GM19043 (cell line): ENCODE measurements around the gene MCC.

Experiments
- ATAC-seq: cut with Tn5 transposase; IDR thresholded peaks from one replicate; pipeline ENCODE4 v1.9.1; 2021; ENCODE audit warnings: low read depth; ENCODE audit not compliant: unreplicated experiment

The MCC gene

DNA sequence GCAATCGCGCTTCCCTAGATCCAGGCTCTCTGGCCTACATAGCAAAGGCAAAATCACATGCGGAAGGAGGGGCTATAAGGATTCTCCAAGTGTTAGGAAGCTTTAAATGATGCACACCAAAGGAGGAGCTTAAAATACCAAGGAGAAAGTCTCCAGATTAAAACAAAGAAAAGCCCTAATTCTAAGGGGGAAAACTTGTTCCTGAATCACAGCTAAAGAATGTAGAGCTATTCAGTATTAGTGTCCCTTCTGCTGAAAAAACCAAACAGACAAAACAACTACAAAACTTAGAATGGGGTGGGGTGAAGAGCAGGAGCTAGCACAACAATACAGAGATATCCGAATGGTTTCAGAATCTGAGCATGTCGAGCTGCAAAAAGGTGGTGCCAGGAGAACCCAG, 297.9 kb downstream of the MCC start:
- no peak for ATAC-seq

DNA sequence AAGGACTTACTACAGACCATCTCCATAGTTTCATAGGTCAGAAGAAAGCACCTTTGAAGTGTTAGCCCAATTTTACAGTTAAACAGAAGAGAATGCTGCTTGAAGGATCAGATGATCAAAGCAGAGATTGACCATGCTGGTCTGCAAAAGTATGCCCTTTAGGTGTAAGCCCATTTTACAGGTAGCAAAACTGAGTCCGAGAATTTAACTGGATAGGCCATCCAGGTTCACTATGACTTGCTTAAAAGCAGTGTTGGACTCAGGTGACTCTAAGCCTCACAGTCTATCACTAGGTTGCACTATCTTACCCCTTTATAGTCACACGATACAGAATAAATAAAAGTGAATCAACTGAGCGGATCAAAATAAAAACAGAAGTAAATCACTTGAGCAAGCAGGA, 299.0 kb downstream of the MCC start:
- ATAC-seq = no peak

DNA sequence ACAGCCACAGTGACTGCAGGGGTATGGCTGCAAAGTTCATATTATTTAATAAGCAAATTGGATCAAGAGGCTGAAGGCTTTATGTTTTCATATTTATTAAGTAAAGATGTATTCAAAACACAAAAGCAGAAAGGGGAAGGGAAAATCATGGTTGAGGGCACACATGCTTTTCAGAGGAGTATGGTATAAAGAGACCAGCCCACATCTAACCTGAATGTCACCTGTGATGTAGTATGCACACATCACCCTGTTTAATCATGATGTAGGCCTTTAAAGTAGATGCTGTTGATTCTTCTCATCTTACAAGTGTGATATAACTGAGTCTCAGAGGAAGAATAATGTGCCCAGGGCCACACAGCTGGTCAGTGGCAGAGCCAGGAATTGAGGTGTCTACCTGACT, 299.8 kb downstream of the MCC start:
- ATAC-seq = no peak

DNA sequence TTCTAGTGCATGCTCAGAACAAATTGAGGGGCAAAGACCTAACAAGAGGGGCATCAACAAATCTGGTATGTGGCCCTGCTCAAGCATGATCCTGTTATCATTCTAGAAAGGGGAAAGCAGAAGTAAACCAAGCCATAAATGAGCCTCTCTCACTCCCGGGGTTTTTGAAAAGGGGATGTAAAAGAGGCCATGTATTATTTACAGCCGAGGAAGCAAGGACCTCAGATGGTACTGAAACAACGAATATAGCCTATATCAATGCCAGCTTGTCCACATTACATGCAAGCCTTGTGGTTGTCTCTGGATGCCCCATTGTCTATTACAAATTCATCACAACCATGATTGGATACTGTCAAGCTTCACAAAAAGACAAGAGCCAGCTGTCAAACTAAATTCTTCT, 300.3 kb downstream of the MCC start:
- no peak for ATAC-seq

DNA sequence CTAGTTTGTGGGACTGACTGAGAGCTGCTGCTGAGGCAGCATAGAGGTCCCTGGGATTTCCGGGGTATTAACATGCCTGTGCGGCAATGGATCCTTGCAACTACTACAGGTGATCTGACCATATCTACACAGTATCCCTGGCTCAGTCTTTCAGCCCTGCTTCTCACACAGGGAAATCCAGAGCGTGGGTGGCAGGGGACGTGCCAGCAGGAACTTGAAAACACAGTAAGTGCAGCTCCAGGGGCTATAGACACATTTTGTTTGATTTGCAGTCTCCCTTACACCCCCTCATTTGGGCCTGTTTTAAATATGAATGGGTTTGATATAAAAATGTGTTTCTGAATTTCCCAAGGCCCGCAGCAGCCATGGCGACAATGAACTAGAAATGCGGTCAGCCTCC, 302.2 kb downstream of the MCC start:
- ATAC-seq = no peak

DNA sequence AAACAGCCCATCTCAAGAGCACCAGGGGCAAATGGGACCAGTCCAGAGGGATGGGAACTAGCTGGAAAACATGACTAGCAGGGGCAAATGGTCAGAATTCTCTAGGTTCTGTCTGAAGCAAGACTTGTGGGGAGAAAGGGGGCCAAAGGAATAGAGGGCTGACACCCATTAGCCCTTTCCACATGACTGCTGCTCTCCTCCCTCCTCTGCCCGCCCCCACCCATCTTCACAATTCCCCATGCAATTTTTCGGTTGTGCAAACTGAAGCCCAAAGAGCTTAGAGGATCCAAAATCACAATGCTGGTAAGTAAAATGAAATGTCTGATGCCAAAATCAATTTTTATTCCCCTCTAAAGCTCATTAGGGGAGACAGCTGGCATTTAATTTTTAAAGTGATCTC, 304.6 kb downstream of the MCC start:
- no peak for ATAC-seq

DNA sequence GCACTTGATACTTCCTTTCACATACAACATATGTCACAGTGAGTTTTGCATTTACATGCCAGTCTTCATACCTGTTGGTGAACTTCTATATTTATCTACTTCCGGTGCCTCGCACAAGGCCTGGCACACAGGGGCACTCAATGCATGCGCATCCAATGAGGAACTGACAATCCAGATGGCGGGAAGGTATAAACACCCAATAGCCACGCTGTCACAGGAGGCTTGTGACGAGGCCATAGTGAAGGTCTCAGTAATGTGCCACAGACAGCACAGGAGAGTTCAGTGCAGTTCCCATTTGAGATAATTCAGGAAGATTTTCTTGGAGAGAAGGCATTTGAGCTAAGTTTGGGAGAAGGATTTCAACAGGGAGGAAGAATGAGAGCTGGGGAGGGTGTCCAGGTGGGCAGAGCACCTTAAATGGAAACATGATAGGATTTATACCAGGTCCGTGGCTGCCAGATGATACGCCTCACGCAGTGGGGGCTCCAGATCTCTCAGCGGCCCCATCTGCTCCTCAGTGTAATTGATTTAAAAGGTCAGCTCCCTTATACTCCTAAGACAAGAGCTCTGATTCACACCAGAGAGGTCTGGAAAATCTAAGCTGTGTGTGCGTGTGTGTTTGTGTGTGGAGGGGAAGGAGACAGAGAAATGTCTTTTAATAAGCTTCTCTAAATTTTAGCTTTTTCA, 305.5 kb downstream of the MCC start:
- no peak for ATAC-seq

DNA sequence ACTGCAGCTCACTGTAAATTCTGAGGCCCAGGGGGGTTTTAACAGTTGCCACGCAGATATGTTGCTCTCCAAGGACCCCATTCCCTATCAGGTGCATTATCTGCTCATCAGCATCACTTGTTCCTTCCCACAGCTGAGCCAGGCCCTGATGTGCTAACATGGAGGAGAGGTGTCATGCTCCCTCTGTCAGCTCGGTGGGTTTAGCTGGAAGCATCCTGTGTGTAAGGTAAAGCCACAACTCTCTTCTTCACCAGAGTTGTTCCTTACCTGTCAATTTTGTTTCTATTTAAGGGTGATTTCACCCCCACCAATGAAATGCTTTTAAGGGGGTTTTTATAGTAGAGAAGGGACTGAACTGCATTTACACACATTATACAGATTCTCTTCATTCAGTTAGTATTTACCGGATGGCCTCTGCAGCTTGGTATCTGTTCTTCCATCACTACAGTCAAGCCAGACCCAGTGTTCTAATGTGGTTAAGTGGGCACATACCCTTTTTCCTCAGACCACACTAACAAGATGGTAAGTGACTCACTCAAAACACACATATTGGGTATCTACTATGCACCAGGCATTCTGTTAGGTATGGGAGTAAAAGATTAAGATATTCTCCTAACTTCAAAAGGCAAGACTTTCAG, 306.3 kb downstream of the MCC start:
- ATAC-seq = no peak

DNA sequence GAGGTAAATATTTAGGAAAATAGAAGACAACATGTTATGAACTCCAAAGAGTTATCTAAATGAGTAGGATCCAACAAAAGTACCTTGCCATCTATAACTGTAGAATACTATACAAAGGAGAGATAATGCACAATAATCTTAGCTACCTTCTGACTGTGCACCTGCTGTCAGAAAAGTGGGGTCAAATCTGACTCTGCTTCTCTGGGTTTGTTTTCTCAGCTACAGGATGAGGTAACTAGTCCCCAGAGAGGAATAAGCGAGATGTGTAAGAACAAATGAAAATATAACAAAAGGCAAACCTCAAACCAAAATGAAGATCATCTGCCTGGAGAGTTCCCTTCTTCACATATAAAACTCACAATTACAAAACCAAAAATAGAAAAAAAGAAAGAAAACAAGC, 306.8 kb downstream of the MCC start:
- no peak for ATAC-seq

DNA sequence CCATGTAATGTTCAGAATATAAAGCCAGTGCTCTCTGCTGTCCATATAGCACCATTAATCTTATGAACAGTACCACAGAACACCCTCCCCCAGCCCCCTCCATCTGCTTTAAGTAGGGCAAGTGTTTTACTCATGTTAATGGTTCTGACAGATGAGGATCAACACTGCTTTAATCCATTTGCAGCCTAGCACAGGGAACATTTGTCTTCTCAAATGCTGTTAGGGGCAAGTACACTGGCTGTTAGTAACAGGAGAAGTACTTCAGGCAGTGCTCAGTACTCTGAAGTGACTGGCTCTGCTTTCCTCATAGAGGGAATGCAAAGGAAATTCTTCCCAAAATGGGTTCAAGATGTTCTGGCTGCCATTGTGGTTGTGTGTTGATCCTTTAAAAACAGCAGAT, 309.1 kb downstream of the MCC start:
- ATAC-seq = no peak

DNA sequence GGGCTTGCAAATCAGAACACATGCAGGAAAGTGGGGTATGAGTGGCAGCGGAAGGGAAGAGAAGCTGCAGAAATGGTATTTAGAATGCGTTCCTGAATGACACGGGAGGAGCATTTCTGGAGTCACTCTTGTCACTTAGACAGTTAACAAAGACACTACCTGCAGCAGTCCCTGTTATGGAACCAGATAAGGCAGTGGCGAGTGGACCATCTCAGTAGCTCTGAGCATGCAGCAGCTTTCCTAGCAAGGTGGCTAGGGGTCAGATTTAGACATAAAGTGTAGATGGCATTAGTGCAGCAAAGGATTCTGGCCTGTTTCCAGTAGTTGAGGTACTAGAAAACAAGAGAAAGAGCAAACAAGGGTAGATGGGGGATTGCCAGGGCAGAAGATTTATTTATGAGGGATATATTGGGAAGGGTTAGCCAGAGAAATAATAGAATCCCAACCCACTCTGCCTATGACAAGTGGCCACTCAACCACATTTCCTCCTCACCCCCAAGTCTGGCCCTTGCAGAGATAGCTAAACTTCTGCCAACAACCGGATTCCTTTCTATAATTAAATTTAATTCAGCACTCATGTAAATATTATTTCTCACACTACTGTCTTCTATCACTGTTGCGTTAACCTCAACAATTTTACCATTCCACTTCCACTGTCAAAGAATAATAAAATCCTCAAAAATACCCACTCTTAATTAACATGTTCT, 310.0 kb downstream of the MCC start:
- ATAC-seq = no peak

DNA sequence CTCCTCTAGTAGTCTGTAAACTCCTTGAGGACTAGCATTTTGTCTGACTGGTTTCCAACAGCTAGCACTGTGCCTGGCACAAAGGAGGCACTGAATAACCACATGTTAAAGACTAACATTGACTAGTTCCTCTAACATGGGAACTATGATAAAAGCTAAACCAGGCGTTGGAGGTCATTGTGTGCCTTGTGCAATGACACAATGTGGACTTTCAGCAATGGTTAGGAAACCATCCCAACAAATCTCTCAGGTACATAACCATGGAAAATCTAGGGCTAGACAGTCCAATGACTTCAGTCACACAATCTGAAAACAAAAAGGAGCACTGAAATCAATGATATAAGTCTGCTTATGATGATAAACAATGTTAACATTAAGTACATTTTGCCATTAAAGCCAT, 311.0 kb downstream of the MCC start:
- ATAC-seq = no peak

DNA sequence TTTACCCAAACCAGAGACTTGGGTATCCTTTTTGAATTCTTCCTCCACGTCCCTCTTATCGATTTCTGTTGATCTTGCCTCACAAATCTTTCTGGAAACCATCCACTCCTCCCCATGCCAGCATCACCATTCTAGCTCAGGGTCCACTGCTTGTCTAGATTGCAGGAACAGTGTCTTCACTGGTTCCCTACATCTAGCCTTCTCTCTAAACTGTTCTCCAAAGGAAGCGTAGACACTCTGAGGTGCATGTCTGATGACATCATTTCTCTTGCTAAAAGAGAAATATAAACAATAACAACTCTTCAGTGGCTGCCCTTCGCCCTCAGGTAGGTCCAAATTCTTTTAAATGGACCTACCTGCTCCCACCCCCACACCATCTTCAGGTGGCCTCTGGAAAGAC, 311.5 kb downstream of the MCC start:
- no peak for ATAC-seq

DNA sequence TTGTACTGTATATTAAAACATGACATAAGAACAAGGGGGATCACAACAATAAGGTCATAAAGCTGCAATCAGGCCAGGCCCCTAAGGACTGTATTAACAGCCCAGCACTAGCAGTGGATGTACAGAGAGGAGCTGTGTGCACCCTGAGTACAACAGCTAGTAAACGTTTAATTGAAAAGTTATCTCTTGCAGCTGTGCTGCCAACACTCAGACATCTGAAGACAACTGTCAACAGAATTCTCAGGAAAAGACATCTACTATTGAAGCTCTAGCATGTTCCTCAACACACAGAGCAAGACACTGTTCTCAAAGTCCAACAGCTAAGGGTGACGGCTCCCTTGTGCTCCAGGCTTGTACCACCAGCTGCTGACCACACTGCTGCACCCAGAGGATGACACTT, 312.1 kb downstream of the MCC start:
- ATAC-seq = no peak

DNA sequence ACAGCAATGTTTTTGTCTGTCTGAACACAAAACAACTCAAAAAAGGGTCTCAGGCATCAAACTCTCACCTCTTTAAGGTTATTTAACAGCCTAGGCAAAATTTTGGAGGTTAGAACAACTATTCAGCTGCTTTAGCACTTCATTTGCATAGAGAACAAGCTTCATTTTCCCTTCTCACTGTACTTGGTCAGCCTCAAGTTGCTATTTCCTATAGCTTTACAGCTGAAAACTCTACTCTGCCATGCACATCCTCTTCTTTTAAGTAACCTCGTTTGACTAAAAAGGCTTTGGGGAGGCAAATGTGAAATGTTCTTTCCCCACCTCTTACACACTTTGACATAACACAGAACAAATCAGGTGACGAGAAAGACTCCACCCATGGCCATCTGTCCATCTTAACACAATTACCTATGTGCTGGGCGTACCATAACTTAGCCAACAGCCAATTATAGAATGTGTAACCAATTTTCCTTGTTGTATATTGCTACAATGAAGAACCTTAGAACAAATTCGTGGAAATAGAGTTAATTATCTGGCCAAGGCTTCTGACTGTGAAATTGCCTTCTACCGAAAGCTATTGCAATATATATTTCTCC, 315.9 kb downstream of the MCC start:
- ATAC-seq = no peak

DNA sequence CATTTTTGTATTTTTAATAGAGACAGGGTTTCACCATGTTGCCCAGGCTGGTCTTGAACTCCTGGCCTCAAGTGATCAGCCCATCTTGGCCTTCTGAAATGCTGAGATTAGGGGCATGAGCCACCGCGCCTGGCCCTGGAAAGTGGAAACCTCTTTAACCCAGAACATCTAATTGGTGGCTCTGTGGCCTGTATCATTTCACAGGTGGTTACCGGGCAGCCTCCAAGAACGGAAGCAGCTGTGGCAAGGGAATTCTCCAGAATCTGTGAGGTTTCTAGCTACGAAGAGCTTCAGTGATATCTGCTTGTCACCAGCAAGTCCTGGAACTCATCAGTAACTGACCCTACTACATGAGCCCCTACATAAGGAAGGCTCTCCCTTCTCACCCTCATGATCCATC, 316.7 kb downstream of the MCC start:
- no peak for ATAC-seq

DNA sequence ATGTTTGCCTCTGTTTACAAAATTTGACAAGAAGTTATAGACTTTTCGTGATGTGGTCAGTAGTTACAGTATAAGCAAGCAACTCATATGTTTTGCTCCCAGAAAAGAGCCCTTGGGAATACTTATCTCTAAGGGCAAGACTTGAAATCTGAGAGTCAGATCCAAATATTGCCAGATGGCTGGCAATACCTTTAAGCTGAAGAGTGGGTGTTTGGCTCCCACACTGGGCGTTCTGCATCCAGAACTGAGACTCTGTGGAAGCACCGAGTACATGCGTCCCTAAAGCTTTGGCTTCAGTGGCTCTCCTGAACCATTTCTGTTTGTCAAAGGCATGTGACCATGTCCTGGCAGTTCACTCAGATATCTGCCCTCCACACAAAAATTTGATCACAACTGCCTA, 317.5 kb downstream of the MCC start:
- ATAC-seq = no peak

DNA sequence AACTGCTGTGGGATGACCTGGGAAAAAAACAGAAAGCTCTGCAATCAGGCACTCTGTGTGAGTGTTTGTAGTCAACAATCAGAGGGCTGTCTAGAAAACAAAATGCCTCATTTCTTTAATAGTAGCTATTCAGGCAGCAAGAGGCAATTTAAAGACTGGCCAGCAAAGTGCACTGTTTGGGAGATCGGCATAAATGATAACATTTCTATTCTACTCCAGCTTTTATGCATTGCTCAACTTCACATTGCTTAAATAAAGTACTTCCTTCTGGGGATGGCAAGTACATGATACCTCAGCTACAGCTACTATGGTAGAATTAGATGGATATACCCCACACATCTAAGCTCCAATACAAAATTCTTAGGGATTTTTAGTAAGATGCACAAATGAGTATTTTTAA, 318.5 kb downstream of the MCC start:
- ATAC-seq = no peak

DNA sequence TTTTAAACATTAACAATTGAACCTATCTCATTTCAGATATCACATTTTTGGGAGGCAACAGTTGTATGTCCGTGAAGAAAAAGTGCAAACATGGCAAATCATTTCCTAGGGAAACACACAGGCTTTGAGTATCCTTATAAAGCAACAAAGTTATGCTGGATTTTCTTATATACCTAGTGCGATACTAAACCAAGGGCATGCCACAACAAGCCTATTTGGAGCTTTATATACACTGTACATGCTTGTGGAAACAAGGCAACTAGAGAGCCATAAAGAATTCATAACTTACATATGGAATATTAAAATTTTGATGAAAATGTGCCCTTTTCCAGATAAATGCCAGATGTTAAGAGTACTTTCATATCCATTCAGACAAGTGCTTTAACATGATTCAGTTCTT, 320.3 kb downstream of the MCC start:
- ATAC-seq = no peak

DNA sequence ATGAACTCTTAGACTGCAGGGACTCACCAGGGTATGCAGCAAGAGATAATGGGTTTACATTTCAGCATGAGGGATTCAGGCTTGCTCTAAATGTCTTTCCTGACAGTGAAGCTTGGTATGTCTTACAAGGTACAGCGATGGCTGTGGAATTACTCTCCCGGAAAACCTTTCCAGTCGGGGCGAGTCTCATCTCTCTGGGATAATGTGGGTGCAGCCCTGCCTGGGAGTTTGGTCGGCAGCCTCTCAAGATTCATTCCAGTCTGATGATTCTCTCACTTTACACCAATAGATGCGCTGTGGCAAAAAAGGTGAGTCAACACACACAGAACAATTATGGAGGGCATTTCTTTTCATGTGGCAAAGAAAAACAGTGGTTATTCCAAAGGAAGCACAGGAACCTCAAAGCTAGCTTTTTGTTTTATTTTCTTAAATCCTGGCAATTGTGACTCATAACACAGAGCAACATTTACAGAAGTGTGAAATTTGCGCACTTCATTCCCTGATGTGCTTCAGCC, 321.3 kb downstream of the MCC start:
- ATAC-seq = no peak

DNA sequence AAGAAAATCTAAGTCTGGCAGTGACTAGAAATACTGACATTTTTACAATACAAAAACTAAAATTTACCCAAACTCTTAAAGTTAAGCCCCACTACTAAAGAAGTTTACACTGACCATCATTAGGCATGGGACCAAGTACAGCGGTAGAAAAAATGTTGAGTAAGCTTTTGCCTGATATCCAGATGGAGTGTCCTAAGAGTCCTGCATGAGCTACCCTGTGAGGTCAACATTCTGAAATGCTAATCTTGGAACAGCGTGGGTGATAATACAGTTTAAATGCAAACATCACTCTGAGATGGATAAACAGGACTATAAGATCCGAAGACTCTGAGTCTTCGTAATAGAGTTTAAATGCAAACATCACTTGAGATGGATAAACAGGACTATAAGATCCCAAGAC, 322.0 kb downstream of the MCC start:
- ATAC-seq = no peak

DNA sequence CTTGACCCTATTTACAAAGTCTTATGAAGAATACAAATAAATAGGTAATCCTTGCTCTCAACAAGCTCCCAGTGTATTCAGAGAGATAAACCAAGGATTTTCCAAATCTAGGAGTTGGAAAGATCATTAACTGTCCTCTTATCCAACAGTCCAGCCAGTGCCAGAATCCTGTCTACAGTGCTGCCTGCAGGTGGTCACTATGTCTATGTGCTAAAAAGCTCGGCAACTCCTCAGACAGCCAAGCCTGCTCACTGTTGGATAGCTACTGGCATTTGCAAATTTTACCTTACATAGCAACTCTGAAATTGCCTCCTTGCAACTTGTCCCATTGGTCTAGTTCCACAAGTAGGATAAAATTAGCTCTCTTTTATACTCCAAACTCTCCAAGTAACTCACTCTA, 324.2 kb downstream of the MCC start:
- no peak for ATAC-seq
